ENCODE measurements around the gene GPR160.
"Not testable (repeated sequence)": the region's sequence is repeated elsewhere in the genome, so short reads cannot be mapped to it uniquely, and the experiment has no call there.

GPR160 gene

GRCh38 chr3:170075441-170076091 lies 37.8 kb downstream of the GPR160 start:
- no peak for DNase-seq

GRCh38 chr3:170076715-170077238 lies 39.0 kb downstream of the GPR160 start:
- no peak for DNase-seq

DNA sequence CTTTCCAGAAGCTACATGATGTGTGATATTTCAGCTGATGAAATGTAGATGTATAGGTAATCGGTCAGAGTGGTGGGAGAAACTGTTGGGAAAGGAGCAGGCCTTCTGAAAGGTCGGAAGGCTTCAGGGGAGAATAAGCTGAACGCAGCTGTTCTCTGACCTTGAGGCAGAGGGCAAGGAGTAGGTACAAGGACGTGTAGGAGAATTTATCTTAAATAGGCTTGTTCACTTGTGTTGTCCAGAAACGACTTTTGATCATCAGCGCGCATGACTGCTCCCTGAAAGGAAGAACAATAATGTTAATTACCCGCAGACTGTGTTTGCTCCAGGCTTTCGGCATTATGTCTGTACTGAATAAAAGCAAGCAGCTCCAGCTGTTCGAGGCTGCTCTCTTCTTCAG lies 39.6 kb downstream of the GPR160 start:
- DNase-seq = no peak

DNA sequence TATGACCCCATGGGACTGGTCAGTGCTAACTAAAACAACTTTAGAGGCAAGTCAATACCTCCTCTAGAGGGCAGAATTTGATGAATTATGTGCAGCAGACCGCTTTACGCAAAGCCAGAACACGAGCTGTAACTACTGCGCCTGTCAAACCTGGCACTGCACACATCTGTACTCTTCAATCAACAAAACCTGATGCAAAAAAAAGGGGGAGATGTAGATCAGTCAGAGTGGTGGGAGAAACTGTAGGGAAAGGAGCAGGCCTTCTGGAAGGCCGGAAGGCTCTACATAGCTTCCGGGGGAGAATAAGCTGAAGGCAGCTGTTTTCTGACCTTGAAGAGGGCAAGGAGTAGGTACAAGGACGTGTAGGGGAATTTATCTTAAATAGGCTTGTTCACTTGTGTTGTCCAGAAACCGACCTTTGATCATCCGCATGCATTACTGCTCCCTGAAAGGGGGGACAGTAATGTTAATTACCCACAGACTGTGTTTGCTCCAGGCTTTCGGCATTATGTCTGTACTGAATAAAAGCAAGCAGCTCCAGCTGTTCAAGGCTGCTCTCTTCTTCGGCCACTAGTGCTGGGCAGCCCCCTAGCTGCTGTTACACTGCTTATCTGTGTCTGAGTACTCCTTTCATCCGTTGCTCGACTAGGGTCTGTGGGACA lies 41.0 kb downstream of the GPR160 start:
- no peak for DNase-seq

DNA sequence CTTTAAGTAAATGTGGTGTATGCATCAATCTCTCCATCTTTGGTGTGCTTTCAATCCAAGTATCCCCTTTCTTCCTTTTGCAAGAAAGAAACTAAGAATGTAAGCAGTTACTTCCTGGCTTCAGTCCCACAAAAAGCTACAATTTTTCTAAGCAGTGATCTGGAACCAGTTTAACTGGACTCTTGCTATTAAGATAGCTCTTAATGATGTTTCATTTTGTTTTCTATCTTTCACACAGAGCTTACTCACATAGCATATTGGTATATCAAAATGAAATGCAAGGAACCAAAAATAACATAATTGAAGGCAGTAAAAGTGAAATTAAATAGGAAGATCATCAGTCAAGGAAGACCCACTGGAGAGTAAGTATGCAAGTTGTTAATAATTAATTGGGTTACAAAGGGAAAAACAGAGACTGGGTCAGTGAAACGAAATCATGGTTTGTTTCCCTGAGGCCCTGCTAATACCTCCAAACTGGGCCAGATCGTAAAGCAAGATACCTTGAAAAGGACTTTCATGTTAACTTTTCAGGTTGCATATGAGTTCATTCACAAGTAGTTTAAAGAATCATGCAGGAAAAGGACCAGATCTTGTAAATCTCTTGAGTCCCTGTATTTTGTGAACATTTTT lies 41.9 kb downstream of the GPR160 start:
- DNase-seq = no peak

GRCh38 chr3:170080605-170081004 lies 42.8 kb downstream of the GPR160 start:
- DNase-seq = no peak

- no peak for DNase-seq
Observed at GRCh38 chr3:170081079-170081741, 43.4 kb downstream of the GPR160 start.

GRCh38 chr3:170083343-170083742 lies 45.5 kb downstream of the GPR160 start:
- no peak for DNase-seq

GRCh38 chr3:170085396-170085795 lies 47.6 kb downstream of the GPR160 start:
- DNase-seq = no peak

DNA sequence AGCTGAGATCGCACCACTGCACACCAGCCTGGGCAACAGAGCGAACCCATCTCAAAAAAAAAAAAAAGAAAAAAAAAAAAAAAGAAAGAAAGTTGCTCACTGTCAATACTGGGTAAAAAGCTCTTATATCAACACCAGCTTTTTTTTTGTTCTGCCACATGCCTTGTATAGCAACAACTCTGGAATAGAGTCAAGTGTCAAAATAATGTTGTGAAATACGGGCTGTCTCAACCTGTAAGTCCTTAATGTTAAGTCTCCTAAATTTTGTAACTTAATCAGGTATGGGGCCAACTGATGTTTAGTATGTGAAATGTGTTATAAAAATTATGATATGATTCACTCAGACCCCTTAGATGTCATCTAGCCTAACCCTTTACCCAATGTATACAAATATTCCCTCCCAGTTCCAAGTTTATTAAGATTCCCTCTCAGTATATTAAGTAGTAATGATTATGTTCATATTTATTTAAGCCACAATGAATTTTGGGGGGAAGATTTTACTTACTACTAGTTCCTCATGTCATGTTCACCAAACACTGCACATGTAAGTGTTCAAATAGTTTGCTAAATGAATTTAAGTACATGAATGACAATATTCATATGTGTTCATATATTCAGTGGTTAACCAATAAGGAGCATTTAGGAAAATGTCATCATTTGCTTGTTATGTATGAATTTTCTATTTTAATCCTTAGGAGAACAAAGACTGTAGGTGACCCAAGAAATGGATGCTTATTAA lies 52.2 kb downstream of the GPR160 start:
- DNase-seq = no peak

GRCh38 chr3:170090601-170090981 lies 52.8 kb downstream of the GPR160 start:
- no peak for DNase-seq

DNA sequence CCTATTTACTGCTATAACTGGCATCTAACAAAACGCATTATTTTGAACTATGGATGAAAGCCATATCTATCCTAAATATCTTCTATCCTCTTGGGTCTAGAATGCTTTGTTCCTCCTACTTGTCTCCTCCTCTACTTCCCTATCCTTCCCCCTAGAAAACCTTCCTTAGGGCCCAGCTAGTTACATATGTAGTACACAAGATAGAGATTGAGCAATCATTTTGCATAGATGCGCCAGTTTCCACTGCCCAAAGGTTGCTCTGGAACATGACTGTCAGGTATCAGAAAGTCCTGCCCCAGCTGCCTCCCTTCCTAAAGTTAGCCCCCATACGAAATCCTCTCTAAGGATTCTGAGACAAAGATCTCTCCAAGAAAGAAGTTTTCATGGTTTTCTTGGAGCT lies 55.1 kb downstream of the GPR160 start:
- DNase-seq = no peak

DNA sequence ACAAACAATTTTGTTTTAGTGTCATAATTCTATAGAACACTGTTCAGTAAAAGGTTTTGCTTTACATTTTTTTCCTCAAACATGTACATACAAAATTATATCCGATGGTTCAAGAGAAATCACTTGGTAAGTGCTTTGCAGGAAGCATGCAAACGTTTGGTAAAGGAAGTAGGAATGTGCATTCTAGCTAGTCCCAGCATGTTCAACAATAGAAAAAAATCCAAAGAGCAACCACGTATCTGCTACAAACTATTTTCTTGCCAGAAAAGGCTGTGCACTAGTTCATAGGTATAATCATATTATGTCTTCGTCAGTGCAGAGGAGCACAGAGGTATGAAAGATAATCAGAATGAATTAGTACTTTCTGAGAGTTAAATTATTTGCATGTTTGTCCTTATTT lies 58.0 kb downstream of the GPR160 start:
- DNase-seq = no peak

- no peak for DNase-seq
Observed at GRCh38 chr3:170096342-170096741, 58.5 kb downstream of the GPR160 start.

GRCh38 chr3:170098753-170099152 lies 61.0 kb downstream of the GPR160 start:
- no peak for DNase-seq

DNA sequence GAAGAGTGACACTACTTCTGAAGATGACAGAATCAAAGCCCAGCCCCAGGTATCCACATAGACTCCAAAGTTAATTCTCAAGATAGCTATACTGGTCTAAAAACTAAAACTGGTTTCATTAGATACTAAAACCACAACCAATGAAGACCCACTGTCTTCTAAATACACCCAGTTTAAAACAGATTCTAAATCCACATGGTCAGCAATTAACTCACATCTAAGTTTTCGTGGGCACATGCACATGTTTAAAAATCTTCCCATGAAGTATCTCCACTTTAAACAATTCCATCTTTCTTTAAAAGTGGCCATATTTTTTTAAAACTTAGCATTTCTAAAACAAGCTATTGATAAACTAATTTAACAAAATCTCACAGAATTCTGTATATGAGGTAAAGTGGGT lies 63.1 kb downstream of the GPR160 start:
- DNase-seq = no peak

DNA sequence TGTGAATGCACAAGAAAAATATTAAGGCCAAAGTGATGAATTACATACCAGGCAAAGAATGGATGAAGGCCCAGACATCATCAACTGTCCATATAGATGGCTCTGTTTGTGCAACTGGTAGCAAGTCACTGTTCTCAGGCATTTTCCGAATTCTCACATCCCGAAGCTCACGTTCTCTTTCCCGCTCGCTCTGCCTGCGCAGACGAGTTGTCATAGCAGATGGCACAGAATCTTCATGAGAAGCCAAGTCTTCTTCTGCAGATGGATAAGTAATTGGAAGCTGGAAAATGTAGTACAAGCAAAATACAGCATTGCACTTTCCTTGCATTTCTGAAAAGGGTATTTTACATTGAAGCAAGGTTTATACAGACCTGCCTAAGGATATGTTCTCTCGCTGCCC lies 64.6 kb downstream of the GPR160 start:
- no peak for DNase-seq

DNA sequence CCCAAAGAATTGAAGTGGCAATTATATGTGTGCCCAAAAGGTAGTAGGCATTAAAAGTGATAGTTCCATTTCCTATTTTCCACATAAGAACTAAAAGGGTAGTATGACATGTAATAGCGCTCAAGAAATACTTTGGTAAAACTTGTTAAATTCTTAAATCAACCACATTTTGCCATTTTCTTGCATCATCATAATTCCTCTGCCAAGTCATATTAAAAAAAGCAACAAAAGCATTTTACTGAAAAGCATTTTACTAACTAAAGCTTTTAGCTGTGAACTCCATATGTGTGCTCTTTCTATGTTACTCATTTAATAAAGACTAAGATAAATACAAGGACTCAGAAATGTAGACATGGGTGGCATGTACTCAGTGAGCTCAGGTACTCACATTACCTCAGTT lies 70.1 kb downstream of the GPR160 start:
- DNase-seq = no peak

GRCh38 chr3:170108955-170109354 lies 71.2 kb downstream of the GPR160 start:
- no peak for DNase-seq

DNA sequence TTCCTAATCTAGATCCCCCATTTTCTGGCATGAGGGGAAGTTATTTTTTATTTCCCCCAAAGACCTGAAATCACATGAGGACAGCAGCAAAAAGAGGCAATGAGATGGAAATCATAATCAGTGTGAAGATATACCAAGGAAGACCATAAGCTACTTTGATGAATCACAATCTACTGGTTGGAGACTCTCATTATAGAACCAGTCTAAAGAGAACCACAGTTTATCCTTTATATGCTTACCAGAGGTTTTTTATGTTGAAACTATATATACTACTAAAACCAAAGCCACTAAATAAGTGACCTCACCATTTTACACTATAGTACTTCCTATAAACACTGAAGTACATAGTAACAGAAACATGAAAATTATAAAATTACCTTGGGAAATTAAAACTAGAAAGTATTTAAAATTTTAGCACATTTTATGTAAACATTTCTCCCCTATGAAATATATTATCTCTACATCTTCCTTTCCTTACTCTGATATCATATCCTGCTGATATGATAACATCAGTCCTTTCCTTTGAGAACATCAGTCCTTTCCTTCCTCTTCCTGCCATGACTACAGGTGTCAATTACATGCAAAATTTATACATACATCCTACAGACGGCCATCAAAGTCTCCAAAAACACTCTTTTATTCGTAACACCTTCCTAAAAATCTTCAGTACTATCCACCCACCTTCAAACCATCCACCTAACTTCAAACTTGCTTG lies 71.9 kb downstream of the GPR160 start:
- DNase-seq = no peak

DNA sequence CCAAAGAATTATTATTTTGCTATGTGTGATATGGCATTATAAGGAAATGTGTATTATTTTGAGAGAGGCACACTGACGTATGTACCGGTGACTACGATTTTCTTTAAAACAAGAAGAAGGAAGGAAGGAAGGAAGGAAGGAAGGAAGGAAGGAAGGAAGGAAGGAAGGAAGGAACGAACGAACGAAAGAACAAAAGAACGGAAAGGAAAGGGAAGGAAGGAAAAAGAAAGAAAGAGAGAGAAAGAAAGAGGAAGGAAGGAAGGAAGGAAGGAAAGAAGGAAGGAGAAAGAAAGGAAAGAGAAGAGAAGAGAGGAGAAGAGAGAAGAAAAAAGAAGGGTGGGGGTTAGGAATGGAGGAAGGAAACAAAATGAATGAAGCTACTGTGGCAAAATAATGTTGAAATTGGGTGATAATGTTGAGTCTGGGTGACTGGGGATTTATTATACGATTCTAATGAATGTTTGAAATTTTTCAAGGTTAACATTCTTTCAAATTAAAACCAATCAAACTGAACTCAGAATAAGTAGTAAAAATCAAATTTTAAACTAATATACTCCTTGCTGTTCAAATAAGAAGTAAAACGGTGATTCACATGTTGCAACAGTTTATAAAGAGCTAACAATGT lies 73.5 kb downstream of the GPR160 start:
- no peak for DNase-seq

DNA sequence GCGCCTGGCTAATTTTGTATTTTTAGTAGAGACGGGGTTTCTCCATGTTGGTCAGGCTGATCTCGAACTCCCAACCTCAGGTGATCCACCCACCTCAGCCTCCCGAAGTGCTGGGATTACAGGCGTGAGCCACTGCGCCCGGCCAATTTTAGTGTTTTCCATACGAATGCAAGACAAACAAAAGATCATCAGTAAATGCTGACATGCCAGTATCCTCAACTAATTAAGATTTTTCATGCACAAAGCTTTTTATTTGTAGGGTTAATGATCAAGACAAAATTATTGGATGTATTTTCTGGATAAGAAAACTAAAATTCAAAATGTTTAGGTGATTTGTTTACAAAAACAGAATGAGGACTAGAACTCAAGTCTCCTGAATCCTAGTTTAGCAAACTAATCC lies 76.4 kb downstream of the GPR160 start:
- DNase-seq = not testable (repeated sequence)

Data from stimulated activated CD4-positive, alpha-beta T cell treated with anti-CD3 and anti-CD28 coated beads, Interleukin-4, amount 100 ng/mL, for 24 hours (primary cell).